Colonic mucosa (tissue), 4 donors: Measurements from ENCODE around the gene TAP1. TPM values are rescaled to one million over a fixed set of nuclear protein-coding genes. Genes with fewer than 3 reads are reported as not detected.

Experiments used
- DNase-seq: peaks from one replicate; pipeline ENCODE4 v3.0.0-alpha.2; 2020
- H3K27ac ChIP-seq: fragments of 200-600 bp; one replicate; pipeline ENCODE4 v1.8.0; 2021
- H3K27me3 ChIP-seq: fragments of 200-600 bp; one replicate; pipeline ENCODE4 v1.8.0; 2021
- H3K36me3 ChIP-seq: fragments of 200-600 bp; one replicate; pipeline ENCODE4 v1.8.0; 2021
- H3K4me1 ChIP-seq: fragments of 200-600 bp; one replicate; pipeline ENCODE4 v1.8.0; 2021; ENCODE audit warnings: mild to moderate bottlenecking
- H3K4me3 ChIP-seq: fragments of 200-600 bp; one replicate; pipeline ENCODE4 v1.8.0; 2021
- H3K9ac ChIP-seq, 2 donors: one replicate each; pipeline ENCODE4 v1.7.0; 2013; ENCODE audit warnings: control low read depth in 2 of 2, low read depth in 2 of 2, low read length in 2 of 2
- H3K9me3 ChIP-seq: fragments of 200-600 bp; one replicate; pipeline ENCODE4 v1.8.0; 2021
- CTCF ChIP-seq: fragments of 200-600 bp; IDR thresholded peaks from one replicate; pipeline ENCODE4 v1.8.0; 2022; ENCODE audit warnings: antibody characterized with exemption, mild to moderate bottlenecking
- intact Hi-C: fragments of 100-400 bp; cut with DNase I; formaldehyde crosslinking; loops from one replicate; pipeline ENCODE4 v1.14.1; 2022
- total RNA-seq, 2 donors: library from RNA; stranded (reverse); fragmentation: NEBNext Ultra II Directional in 1 of 2; extraction: Animal tissue kit (Norgen Biotek cat#: 25700) in 1 of 2; gene quantifications; one replicate each; pipeline ENCODE4 v1.2.1, GENCODE V29; 2021
- donor health status: healthy.
- donor health status: DM: no; HTN: no; CAD: no.
- donor health status: DM: no; HTN: no; CAD: no.

The TAP1 gene
- total RNA-seq, 2 donors from 2014 or later, result 86.9 to 128 TPM

GRCh38 chr6:32836873-32837272 lies 16.6 kb downstream of the TAP1 start:
- Histone ChIP-seq H3K4me1 (peaks cover 6% of the 10 kb centered on the region), H3K4me3 (no peak overlapping the region), H3K9ac (no peak overlapping the region), H3K27me3 (no peaks in the 10 kb centered on the region), H3K36me3 (no peaks in the 10 kb centered on the region), H3K9me3 (no peaks in the 10 kb centered on the region), H3K27ac (no peak overlapping the region)
- no peak for DNase-seq
- intact Hi-C loops, result loop anchor here (5.0 kb wide), 1 partner anchor 35 kb away; no protein-coding TSS in a partner anchor
- no peak for TF ChIP-seq CTCF

DNA sequence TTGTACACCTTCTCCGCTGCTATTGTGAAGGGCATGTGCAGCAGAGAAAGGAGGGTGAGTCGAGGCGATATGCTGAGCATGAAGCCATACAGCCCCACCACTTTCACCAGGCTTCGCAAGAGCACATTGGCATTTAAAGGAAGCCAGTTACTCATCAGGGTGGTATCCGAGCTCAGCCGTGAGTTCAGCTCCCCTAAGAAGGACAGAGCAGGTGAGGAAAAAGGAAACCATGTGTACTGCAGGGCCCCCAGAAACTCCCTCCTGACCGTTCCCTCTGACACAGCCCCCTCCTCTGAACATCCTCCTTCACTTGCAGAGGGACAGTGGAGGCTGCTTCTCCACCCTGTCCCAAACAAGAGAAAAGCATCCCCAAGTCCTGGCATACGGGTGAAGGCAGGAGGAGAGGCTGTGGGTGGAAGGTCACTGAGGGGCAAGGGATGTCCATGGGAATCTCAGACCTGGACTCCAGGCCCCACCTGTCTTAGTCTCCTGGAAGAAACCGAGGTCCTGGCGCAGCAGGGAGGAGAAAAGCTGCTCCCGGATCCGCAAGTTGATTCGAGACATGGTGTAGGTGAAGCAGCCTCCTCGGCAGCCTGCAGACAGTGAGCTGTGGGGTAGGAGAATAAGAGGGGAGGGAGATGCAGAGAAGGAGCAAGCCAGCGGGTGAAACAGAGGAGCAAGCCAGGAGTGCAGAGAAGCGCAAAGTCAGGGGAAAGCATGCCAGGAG lies 18.2 kb downstream of the TAP1 start:
- H3K4me1 ChIP-seq, result peaks cover 6% of the 10 kb centered on the region
- H3K36me3 ChIP-seq, result no peaks in the 10 kb centered on the region
- intact Hi-C loops, result loop anchor here (5.0 kb wide), 1 partner anchor 37 kb away; no protein-coding TSS in a partner anchor
- DNase-seq, result no peak
- no peak overlapping the region for H3K27ac ChIP-seq
- no peaks in the 10 kb centered on the region for H3K9me3 ChIP-seq
- no peak for TF ChIP-seq CTCF
- no peaks in the 10 kb centered on the region for H3K27me3 ChIP-seq
- no peak overlapping the region for H3K4me3 ChIP-seq
- peak overlapping the region in 1 of 2 donors; percentile 7 for H3K9ac ChIP-seq

DNA sequence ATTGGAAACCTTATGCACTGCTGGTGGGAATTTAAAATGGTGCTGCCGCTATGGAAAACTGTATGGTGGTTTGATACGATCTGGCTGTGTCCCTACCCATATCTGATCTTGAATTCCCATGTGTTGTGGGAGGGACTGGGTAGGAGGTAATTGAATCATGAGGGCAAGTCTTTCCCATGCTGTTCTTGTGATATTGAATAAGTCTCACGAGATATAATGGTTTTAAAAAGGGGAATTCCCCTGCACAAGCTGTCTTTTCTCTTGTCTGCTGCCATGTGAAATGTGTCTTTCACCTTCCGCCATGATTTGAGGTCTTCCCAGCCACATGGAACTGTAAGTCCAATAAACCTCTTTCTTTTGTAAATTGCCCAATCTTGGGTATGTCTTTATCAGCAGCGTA lies 19.8 kb downstream of the TAP1 start:
- Histone ChIP-seq H3K9ac (no peak overlapping the region), H3K27ac (no peak overlapping the region), H3K4me1 (peaks cover 6% of the 10 kb centered on the region), H3K4me3 (no peak overlapping the region), H3K9me3 (no peaks in the 10 kb centered on the region), H3K36me3 (peaks cover 10% of the 10 kb centered on the region), H3K27me3 (no peaks in the 10 kb centered on the region)
- no peak for DNase-seq
- intact Hi-C loops, result no loop called here
- TF ChIP-seq CTCF, result no peak

DNA sequence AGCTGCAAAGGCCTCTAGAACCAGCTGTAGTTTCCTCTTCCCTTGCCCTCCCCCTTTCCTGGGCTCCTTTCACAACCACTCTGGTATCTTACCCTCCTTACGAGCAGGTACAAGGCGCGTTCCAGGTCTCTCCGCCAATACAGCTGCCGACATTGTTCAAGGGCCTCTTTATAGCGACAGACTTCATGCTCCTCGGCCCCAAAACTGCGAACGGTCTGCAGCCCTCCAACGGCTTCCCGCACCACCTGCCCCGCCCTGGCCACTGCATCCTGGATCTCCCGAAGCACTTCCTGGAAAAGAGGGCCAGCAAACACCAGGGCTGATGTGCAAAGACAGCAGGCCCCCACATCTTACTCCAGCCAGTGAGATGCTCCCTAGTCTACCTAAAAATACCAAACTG lies 21.0 kb downstream of the TAP1 start:
- H3K27ac ChIP-seq, result no peak overlapping the region
- H3K27me3 ChIP-seq, result no peaks in the 10 kb centered on the region
- H3K4me3 ChIP-seq, result no peak overlapping the region
- intact Hi-C loops, result no loop called here
- peaks cover 10% of the 10 kb centered on the region for H3K36me3 ChIP-seq
- TF ChIP-seq CTCF, result no peak
- no peak for DNase-seq
- no peaks in the 10 kb centered on the region for H3K9me3 ChIP-seq
- no peak overlapping the region for H3K9ac ChIP-seq
- peaks cover 3% of the 10 kb centered on the region for H3K4me1 ChIP-seq

DNA sequence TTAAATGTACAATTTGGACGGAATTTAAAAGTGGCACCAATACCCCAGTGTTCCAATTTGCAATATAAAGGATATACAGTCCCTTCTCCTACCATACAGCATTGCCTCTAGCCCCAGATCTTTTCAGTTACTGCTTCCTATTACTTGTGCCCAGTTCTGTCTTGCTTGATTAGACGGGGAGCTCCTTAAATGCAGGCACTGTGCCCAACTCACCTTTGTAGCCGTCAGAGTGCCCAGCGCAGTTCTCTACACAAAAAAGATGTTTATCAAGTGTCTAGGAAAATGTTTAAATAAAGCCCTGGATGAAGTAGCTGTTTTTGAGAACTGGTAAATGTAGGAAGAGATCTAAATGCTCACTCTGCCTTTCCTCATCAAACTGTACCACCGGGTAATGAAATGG lies 22.6 kb downstream of the TAP1 start:
- intact Hi-C loops, result no loop called here
- Histone ChIP-seq H3K4me3 (no peak overlapping the region), H3K27ac (no peak overlapping the region), H3K27me3 (no peaks in the 10 kb centered on the region), H3K36me3 (peaks cover 10% of the 10 kb centered on the region), H3K9ac (no peak overlapping the region), H3K9me3 (no peaks in the 10 kb centered on the region), H3K4me1 (no peaks in the 10 kb centered on the region)
- TF ChIP-seq CTCF, result no peak
- DNase-seq, result no peak
